Uterus (tissue), 4 donors: ENCODE results near the gene ZNF121. TPM values are rescaled to one million over a fixed set of nuclear protein-coding genes. Genes with fewer than 3 reads are reported as not detected.

Experiments used
- DNase-seq, 2 donors: peaks; one replicate each; pipeline ENCODE4 v3.0.0-alpha.2; 2019 to 2020
- H3K27ac ChIP-seq, 2 donors: fragments of 200-600 bp; sonication (generic); 1 replicate in 1 of 2; 2 replicates in 1 of 2; pipeline ENCODE4 v1.5.1; 2016 to 2018
- H3K27me3 ChIP-seq, 2 donors: fragments of 200-600 bp; sonication (generic); one replicate each; pipeline ENCODE4 v1.5.1; 2018 to 2019; ENCODE audit warnings: control low read depth in 1 of 2
- H3K36me3 ChIP-seq, 2 donors: fragments of 200-600 bp; sonication (generic); one replicate each; pipeline ENCODE4 v1.5.1; 2019; ENCODE audit warnings: control low read depth in 1 of 2
- H3K4me1 ChIP-seq, 2 donors: fragments of 200-600 bp; sonication (generic); one replicate each; pipeline ENCODE4 v1.5.1; 2018 to 2019; ENCODE audit warnings: control low read depth in 1 of 2
- H3K4me3 ChIP-seq, 2 donors: fragments of 200-600 bp; sonication (generic); 1 replicate in 1 of 2; 2 replicates in 1 of 2; pipeline ENCODE4 v1.5.1; 2018 to 2019; ENCODE audit warnings: mild to moderate bottlenecking in 1 of 2
- H3K9me3 ChIP-seq, 2 donors: fragments of 200-600 bp; sonication (generic); one replicate each; pipeline ENCODE4 v1.5.1; 2019; ENCODE audit warnings: control low read depth in 1 of 2
- POLR2A ChIP-seq, 2 donors: fragments of 450-650 bp; IDR thresholded peaks; one replicate each; pipeline ENCODE4 v1.6.1; 2016; ENCODE audit warnings: antibody characterized with exemption in 2 of 2, mild to moderate bottlenecking in 1 of 2, moderate library complexity in 1 of 2
- intact Hi-C: fragments of 100-400 bp; cut with DNase I; formaldehyde crosslinking; loops from one replicate; pipeline ENCODE4 v1.15.1; 2023; ENCODE audit warnings: low total_unique reads
- total RNA-seq, 4 donors: library from RNA; depleted of rRNA in 3 of 4; stranded (reverse); fragments of >200 nt in 3 of 4; gene quantifications; one replicate each; pipeline versions ENCODE4 v1.1.0 to v1.2.4, GENCODE V29; 2014 to 2023
- TF ChIP-seq, protein P1 (sequence below), 4 experiments: fragments of 200-600 bp in 2 of 4; fragments of 450-650 bp in 2 of 4; sonication (generic) in 2 of 4; IDR thresholded peaks; one replicate each; pipeline ENCODE4 v1.5.1; 2016 to 2019; ENCODE audit warnings: antibody characterized with exemption in 4 of 4, mild to moderate bottlenecking in 2 of 4, moderate library complexity in 1 of 4
- donor health status: DM: yes; HTN: yes; CAD: no.

Gene ZNF121
- total RNA-seq, 4 donors from 2014 or later, result 17.4 to 76.7 (median 38.6) TPM

- Histone ChIP-seq H3K36me3 (peaks cover 0 to 3% of the 10 kb centered on the region in 2 donors), H3K9me3 (peaks cover 2 to 78% of the 10 kb centered on the region in 2 donors), H3K27ac (no peak overlapping the region), H3K4me1 (no peaks in the 10 kb centered on the region), H3K4me3 (no peak overlapping the region), H3K27me3 (no peaks in the 10 kb centered on the region)
- TF ChIP-seq POLR2A (IDR thresholded peaks at IDR 0.05), result no peak
- TF ChIP-seq, protein P1, sequence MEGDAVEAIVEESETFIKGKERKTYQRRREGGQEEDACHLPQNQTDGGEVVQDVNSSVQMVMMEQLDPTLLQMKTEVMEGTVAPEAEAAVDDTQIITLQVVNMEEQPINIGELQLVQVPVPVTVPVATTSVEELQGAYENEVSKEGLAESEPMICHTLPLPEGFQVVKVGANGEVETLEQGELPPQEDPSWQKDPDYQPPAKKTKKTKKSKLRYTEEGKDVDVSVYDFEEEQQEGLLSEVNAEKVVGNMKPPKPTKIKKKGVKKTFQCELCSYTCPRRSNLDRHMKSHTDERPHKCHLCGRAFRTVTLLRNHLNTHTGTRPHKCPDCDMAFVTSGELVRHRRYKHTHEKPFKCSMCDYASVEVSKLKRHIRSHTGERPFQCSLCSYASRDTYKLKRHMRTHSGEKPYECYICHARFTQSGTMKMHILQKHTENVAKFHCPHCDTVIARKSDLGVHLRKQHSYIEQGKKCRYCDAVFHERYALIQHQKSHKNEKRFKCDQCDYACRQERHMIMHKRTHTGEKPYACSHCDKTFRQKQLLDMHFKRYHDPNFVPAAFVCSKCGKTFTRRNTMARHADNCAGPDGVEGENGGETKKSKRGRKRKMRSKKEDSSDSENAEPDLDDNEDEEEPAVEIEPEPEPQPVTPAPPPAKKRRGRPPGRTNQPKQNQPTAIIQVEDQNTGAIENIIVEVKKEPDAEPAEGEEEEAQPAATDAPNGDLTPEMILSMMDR (IDR thresholded peaks at IDR 0.05), result no peak
- DNase-seq, result no peak
- intact Hi-C loops, result no loop called here
Observed at GRCh38 chr19:9523885-9524474, 60.3 kb downstream of the ZNF121 start.

Other genes with a start within 250 kb of the ZNF121 start
- 1 to 10 TPM in 3 of 4 donors, not detected in 1; 4.4 to 8.7 (median 5.8) TPM for gene ZNF177, start 221.5 kb downstream of the ZNF121 start, total RNA-seq
- gene ZNF266, start 148.9 kb downstream of the ZNF121 start, total RNA-seq, result 10 to 100 TPM; 12.6 to 49.1 (median 35.4) TPM
- under 1 TPM in 1 of 4 donors, not detected in 3; 0.37 TPM for gene ZNF560, start 85.9 kb downstream of the ZNF121 start, total RNA-seq
- 10 to 100 TPM in 3 of 4 donors, 1 to 10 TPM in 1; 5.1 to 47.0 (median 27.0) TPM for gene ZNF426, start 45.9 kb downstream of the ZNF121 start, total RNA-seq
- gene ZNF561, start 36.7 kb upstream of the ZNF121 start, total RNA-seq, result 10 to 100 TPM; 17.1 to 80.0 (median 35.4) TPM
- gene ZNF562, start 90.6 kb upstream of the ZNF121 start, total RNA-seq, result 10 to 100 TPM; 14.4 to 85.1 (median 43.5) TPM
- 10 to 100 TPM; 15.0 to 71.0 (median 39.7) TPM for gene ZNF846, start 184.2 kb upstream of the ZNF121 start, total RNA-seq
- gene FBXL12, start 234.6 kb upstream of the ZNF121 start, total RNA-seq, result 10 to 100 TPM in 3 of 4 donors, 1 to 10 TPM in 1; 8.2 to 25.4 (median 18.6) TPM
- 1,000 to 10,000 TPM in 1 of 4 donors, 100 to 1,000 TPM in 3; 180 to 1,153 (median 222) TPM for gene UBL5, start 243.4 kb upstream of the ZNF121 start, total RNA-seq